Activated naive CD8-positive, alpha-beta T cell treated with anti-CD3 and anti-CD28 coated beads, Interleukin-2, amount 50 U/mL, for 24 hours (primary cell): ENCODE data around the gene LCE2C.
"Not testable (repeated sequence)": the region's sequence is repeated elsewhere in the genome, so short reads cannot be mapped to it uniquely, and the experiment has no call there.

Experiments used
- ATAC-seq: fragments of 150-1000 bp; cut with Tn5 transposase; one replicate; pipeline ENCODE4 v1.10.0; 2021
- DNase-seq: peaks from one replicate; pipeline ENCODE4 v3.0.0; 2021
- H3K27ac Mint-ChIP-seq: one replicate; pipeline ENCODE4 v1.8.0; 2021; ENCODE audit warnings: mild to moderate bottlenecking, mixed read lengths
- H3K27me3 Mint-ChIP-seq: one replicate; pipeline ENCODE4 v1.8.0; 2021; ENCODE audit warnings: mixed read lengths
- H3K36me3 Mint-ChIP-seq: one replicate; pipeline ENCODE4 v1.8.0; 2021; ENCODE audit warnings: low read depth, mixed read lengths
- H3K4me1 Mint-ChIP-seq: one replicate; pipeline ENCODE4 v1.8.0; 2021; ENCODE audit warnings: mixed read lengths
- H3K4me3 Mint-ChIP-seq: one replicate; pipeline ENCODE4 v1.8.0; 2021; ENCODE audit warnings: mild to moderate bottlenecking, moderate library complexity, mixed read lengths
- H3K9me3 Mint-ChIP-seq: one replicate; pipeline ENCODE4 v1.8.0; 2021; ENCODE audit warnings: mixed read lengths

The LCE2C gene

GRCh38 chr1:152681616-152682015 is 6.5 kb downstream of the LCE2C start:
- H3K36me3 Mint-ChIP-seq = no peaks in the 10 kb centered on the region
- no peaks in the 10 kb centered on the region for H3K4me1 Mint-ChIP-seq
- no peaks in the 10 kb centered on the region for H3K9me3 Mint-ChIP-seq
- no peak overlapping the region for H3K27ac Mint-ChIP-seq
- no peak for ATAC-seq
- DNase-seq = no peak
- peaks cover 8% of the 10 kb centered on the region for H3K27me3 Mint-ChIP-seq
- H3K4me3 Mint-ChIP-seq = no peak overlapping the region

- Mint-ChIP-seq H3K36me3 (no peaks in the 10 kb centered on the region), H3K27me3 (peaks cover 11% of the 10 kb centered on the region), H3K4me3 (no peak overlapping the region), H3K4me1 (no peaks in the 10 kb centered on the region), H3K27ac (no peak overlapping the region), H3K9me3 (no peaks in the 10 kb centered on the region)
- ATAC-seq = no peak
- DNase-seq = no peak
Observed at GRCh38 chr1:152683846-152684245, 8.8 kb downstream of the LCE2C start.

- peaks cover 19% of the 10 kb centered on the region for H3K27me3 Mint-ChIP-seq
Observed at GRCh38 chr1:152685823-152686222, 10.7 kb downstream of the LCE2C start, which contains the start of gene LCE2B. LCE2B (plus strand) TSS chr1:152686123; CDS start chr1:152686844, 721 bp downstream.

GRCh38 chr1:152697701-152698600 is 22.9 kb downstream of the LCE2C start, which contains the start of gene LCE2A:
LCE2A (plus strand) TSS chr1:152698345; CDS start chr1:152698902, 557 bp downstream.
- Mint-ChIP-seq H3K27me3 (peaks cover 2% of the 10 kb centered on the region), H3K27ac (no peak within 1 kb of the TSS), H3K4me3 (no peak within 1 kb of the TSS), H3K4me1 (no peaks in the 10 kb centered on the region), H3K36me3 (no peaks in the 10 kb centered on the region), H3K9me3 (no peaks in the 10 kb centered on the region)
- ATAC-seq (no peak), DNase-seq (no peak)

More at GRCh38 chr1:152685823-152686222, 10.7 kb downstream of the LCE2C start, which contains the start of gene LCE2B:
- H3K36me3 Mint-ChIP-seq, H3K4me1 Mint-ChIP-seq, H3K27ac Mint-ChIP-seq, H3K9me3 Mint-ChIP-seq, ATAC-seq, DNase-seq, H3K4me3 Mint-ChIP-seq: not testable (repeated sequence)

- Mint-ChIP-seq H3K9me3 (no peaks in the 10 kb centered on the region), H3K27ac (no peak overlapping the region), H3K4me1 (no peaks in the 10 kb centered on the region), H3K36me3 (no peaks in the 10 kb centered on the region), H3K4me3 (no peak overlapping the region), H3K27me3 (peaks cover 10% of the 10 kb centered on the region)
- DNase-seq (no peak), ATAC-seq (no peak)
Observed at GRCh38 chr1:152699746-152700145, 24.7 kb downstream of the LCE2C start.

GRCh38 chr1:152707860-152708259 is 32.8 kb downstream of the LCE2C start, which contains the start of gene LCE4A:
LCE4A (plus strand) TSS chr1:152708160; CDS start chr1:152709076, 916 bp downstream.
- Mint-ChIP-seq H3K36me3 (no peaks in the 10 kb centered on the region), H3K27me3 (peaks cover 17% of the 10 kb centered on the region), H3K27ac (no peak within 1 kb of the TSS), H3K4me3 (no peak within 1 kb of the TSS), H3K9me3 (peaks cover 4% of the 10 kb centered on the region), H3K4me1 (no peaks in the 10 kb centered on the region)
- ATAC-seq = no peak
- DNase-seq = no peak

- no peaks in the 10 kb centered on the region for H3K36me3 Mint-ChIP-seq
- H3K9me3 Mint-ChIP-seq = no peaks in the 10 kb centered on the region
- peaks cover 11% of the 10 kb centered on the region for H3K27me3 Mint-ChIP-seq
- H3K27ac Mint-ChIP-seq = no peak overlapping the region
- DNase-seq (no peak), ATAC-seq (no peak)
- H3K4me1 Mint-ChIP-seq = no peaks in the 10 kb centered on the region
- no peak overlapping the region for H3K4me3 Mint-ChIP-seq
Observed at GRCh38 chr1:152718238-152718637, 43.2 kb downstream of the LCE2C start.

- Mint-ChIP-seq H3K9me3 (no peaks in the 10 kb centered on the region), H3K4me3 (no peak overlapping the region), H3K36me3 (no peaks in the 10 kb centered on the region), H3K27ac (no peak overlapping the region), H3K4me1 (no peaks in the 10 kb centered on the region), H3K27me3 (peaks cover 5% of the 10 kb centered on the region)
- DNase-seq (no peak), ATAC-seq (no peak)
Observed at GRCh38 chr1:152725261-152725660, 50.2 kb downstream of the LCE2C start.
